Mucosa of stomach (tissue), 1 donor: ENCODE results near the gene ITLN1.

Experiments
- H3K27me3 ChIP-seq: one replicate; pipeline ENCODE4 v1.7.0; 2013; ENCODE audit warnings: mild to moderate bottlenecking, low read length; ENCODE audit not compliant: control insufficient read depth, insufficient read depth
- H3K36me3 ChIP-seq: one replicate; pipeline ENCODE4 v1.7.0; 2013; ENCODE audit warnings: low read length; ENCODE audit not compliant: control insufficient read depth, insufficient read depth
- H3K4me1 ChIP-seq: one replicate; pipeline ENCODE4 v1.7.0; 2013; ENCODE audit warnings: mild to moderate bottlenecking, low read length; ENCODE audit not compliant: control insufficient read depth, insufficient read depth
- H3K4me3 ChIP-seq: one replicate; pipeline ENCODE4 v1.7.0; 2013; ENCODE audit warnings: low read length
- H3K9ac ChIP-seq: one replicate; pipeline ENCODE4 v1.7.0; 2013; ENCODE audit warnings: mild to moderate bottlenecking, low read length, moderate library complexity
- H3K9me3 ChIP-seq: one replicate; pipeline ENCODE4 v1.7.0; 2013; ENCODE audit warnings: mild to moderate bottlenecking, low read length, moderate library complexity; ENCODE audit not compliant: control insufficient read depth
- donor health status: Pancreatic carcinoma.

Gene ITLN1

DNA sequence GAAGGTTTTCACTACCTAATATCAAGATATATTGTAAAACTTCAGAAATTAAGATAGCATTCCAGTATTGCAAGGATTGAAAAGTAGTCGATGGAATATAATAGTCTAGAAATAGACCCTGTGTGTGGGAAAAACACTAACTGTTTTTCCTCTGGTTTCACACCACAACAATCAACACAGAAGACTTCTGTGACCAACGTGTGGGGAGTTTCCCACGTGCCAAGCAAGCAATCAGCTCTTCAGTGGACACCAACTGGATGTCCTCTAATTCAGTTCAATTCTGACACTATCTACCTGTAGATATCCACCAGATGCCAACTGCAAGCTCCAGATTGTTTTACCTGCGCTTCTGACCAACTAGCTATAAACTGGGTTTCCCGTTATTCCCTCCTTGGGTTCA is 34.4 kb downstream of the ITLN1 start:
- Histone ChIP-seq H3K9me3 (no peaks in the 10 kb centered on the region), H3K4me1 (no peaks in the 10 kb centered on the region)

DNA sequence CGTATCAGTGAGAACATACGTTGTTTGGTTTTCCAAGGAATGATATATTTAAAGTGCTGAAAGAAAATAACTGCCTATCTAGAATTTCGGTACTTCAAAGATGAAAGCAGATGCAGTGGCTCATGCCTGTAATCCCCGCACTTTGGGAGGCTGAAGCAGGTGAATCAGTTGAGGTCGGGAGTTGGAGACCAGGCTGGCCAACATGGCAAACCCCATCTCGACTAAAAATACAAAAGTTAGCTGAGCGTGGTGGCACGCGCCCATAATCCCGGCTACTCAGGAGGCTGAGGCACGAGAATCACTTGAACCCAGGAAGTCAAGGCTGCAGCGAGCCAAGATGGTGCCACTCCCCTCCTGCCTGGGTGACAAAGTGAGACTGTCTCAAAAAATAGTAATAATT is 38.7 kb downstream of the ITLN1 start:
- H3K36me3 ChIP-seq, result no peaks in the 10 kb centered on the region
- no peaks in the 10 kb centered on the region for H3K4me1 ChIP-seq
- no peak overlapping the region for H3K4me3 ChIP-seq
- H3K9ac ChIP-seq, result no peak overlapping the region
- H3K27me3 ChIP-seq, result no peaks in the 10 kb centered on the region
- H3K9me3 ChIP-seq, result no peaks in the 10 kb centered on the region

More for the DNA sequence above, 34.4 kb downstream of the ITLN1 start:
- Histone ChIP-seq H3K4me3 (no peak overlapping the region), H3K36me3 (no peaks in the 10 kb centered on the region), H3K27me3 (no peaks in the 10 kb centered on the region), H3K9ac (no peak overlapping the region)

DNA sequence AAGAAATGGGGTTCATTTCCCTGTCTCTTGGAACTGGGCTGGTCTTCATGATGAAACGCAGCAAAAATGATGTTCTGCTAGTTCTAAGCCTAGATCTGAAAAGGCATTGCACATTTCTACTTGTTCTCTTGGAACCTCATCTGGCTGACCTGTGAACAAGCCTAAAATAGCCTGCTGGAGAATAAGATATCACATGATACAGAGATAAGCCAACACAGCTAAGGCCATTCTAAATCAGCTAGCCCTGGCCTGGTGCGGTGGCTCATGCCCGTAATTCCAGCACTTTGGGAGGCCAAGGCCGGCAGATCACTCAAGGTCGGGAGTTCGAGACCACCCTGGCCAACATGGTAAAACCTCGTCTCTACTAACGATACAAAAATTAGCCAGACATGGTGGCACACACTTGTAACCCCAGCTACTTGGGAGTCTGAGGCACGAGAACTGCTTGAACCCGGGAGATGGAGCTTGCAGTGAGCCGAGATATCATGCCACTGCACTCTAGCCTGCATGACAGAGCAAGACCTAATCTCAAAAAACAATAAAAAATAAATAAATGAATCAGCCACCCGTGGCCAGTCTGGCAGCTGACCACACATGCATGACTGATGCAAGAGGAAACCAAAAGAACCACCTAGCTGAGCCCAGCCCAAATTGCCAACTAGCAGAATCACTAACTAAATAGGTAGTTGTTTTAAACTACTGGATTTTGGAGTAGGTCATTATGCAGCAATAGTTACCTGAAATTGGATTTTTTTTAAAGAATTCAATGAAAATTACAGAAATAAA is 40.3 kb downstream of the ITLN1 start:
- Histone ChIP-seq H3K4me1 (no peaks in the 10 kb centered on the region), H3K9ac (no peak overlapping the region), H3K27me3 (no peaks in the 10 kb centered on the region), H3K4me3 (no peak overlapping the region), H3K36me3 (no peaks in the 10 kb centered on the region), H3K9me3 (no peaks in the 10 kb centered on the region)

DNA sequence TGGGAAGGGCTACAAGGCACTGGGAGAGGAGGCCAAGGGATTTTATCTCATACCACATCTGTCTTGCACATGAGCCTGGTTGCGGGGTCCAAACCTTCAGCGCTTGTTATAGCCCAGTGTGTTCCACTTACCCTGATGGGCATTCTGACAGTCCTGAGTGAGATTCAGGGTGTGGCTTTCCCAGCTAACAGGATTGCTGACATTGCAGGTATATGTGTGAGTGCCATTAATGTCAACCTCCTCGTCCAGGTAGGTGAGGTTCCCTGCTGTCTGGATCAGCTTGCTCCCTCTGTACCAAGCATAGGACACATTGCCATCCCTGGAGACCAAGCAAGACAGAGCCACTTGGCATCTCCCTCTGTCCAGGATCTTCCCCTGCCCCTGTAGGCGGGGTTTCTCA is 43.9 kb downstream of the ITLN1 start:
- H3K4me1 ChIP-seq, result no peaks in the 10 kb centered on the region
- no peaks in the 10 kb centered on the region for H3K27me3 ChIP-seq
- H3K9me3 ChIP-seq, result no peaks in the 10 kb centered on the region
- H3K36me3 ChIP-seq, result no peaks in the 10 kb centered on the region
- no peak overlapping the region for H3K4me3 ChIP-seq
- H3K9ac ChIP-seq, result no peak overlapping the region

DNA sequence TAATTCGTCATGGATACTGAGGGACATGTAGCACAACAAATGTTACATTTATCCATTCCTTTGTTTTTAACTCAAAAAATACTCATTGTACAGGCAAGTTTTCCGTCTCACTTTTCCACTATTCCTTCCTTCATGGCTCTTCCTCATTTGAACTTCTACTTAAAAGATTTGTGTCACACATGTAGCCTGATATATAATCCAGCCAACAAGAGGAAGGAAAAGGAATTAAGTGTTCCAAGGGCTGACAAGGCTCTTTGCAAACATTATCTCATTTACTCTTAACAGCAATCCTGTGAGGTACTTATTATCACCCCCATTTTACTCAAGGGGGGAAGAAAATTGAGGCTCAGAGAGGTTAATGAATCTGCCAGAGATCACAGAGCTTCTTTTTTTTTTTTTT is 45.2 kb downstream of the ITLN1 start:
- Histone ChIP-seq H3K9me3 (no peaks in the 10 kb centered on the region), H3K4me3 (no peak overlapping the region), H3K36me3 (no peaks in the 10 kb centered on the region), H3K9ac (no peak overlapping the region), H3K27me3 (no peaks in the 10 kb centered on the region), H3K4me1 (no peaks in the 10 kb centered on the region)

DNA sequence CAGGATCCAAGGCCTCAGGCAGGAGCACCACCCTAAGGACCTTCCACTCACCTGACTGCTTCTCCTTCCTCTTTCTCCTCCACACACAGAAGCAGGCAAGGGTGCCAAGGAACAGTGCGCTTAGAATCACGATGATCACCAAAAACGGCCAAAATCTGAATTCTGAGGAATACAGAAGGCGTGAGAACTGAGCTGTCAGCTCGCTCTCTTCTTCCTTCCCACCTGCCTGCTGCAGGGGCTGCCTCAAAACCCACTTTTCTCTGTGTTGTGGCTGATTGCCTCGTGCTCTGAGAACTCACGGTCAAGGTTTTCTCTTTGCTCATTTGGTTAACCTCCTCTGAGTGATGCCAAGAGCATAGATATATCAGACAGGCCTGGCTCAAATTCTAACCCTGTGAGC is 46.1 kb downstream of the ITLN1 start:
- Histone ChIP-seq H3K9ac (no peak overlapping the region), H3K4me3 (no peak overlapping the region), H3K4me1 (no peaks in the 10 kb centered on the region), H3K9me3 (no peaks in the 10 kb centered on the region), H3K36me3 (no peaks in the 10 kb centered on the region), H3K27me3 (no peaks in the 10 kb centered on the region)

DNA sequence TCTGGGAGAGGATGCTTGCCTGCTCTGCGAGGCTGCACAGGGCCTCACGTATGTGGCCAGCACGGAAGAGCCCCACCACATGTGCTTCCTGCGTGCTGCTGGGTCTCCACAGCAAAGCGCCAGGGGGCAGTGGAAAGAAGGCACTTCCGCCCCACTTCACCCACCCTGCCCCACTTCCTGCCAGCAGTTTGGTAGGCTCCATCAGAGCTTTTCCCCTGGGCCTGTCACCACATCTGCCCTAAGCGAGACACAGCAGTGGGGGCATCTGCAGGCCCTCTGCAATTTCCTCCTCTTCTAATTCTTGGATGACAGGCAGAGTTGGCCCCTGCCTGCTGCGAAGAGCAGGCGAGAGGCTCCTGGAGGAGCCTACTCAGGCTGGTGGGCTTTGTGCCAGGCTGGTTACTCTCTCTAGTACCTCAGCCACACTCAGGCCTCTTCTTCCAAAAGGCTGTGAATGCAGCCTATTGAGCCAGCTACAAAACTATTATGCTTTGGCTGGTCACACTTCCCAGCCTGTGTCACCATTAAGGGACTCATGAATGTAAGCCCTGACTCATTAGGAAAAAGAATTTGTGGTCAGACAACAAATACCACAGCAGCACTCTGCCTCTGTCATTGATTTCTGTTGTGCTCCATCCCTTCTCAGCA is 47.3 kb downstream of the ITLN1 start:
- H3K27me3 ChIP-seq, result no peaks in the 10 kb centered on the region
- H3K9ac ChIP-seq, result no peak overlapping the region
- H3K4me1 ChIP-seq, result no peaks in the 10 kb centered on the region
- no peak overlapping the region for H3K4me3 ChIP-seq
- no peaks in the 10 kb centered on the region for H3K9me3 ChIP-seq
- no peaks in the 10 kb centered on the region for H3K36me3 ChIP-seq

DNA sequence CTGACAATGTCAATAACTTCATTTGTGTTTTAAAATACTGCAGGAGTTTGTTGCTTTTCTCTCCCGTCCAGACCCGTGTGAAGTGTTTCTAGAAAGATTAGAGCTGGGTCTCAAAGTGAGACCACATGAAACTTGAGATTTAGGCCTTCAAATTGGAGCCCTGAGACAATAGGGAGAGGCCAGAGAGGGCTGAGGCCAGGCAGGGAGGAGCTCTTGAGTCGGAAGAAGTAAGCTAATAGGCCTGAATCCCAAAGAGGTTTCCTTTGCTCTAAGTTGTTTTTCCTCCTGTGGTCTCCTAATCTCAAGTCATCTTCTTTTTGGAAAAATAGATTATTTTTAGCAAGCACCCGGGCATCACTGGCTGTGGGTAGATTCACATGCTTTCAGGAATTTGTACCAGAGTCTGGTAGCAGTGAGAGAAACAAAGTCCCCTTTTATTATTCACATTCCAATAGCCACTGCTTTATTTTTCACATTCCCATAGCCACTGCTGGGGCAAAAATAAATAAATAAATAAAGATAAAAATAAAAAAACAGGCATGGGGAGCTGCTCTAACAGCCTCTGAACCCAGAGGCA is 47.9 kb downstream of the ITLN1 start:
- Histone ChIP-seq H3K9me3 (no peaks in the 10 kb centered on the region), H3K36me3 (no peaks in the 10 kb centered on the region), H3K27me3 (no peaks in the 10 kb centered on the region), H3K4me1 (no peaks in the 10 kb centered on the region), H3K4me3 (no peak overlapping the region), H3K9ac (no peak overlapping the region)

DNA sequence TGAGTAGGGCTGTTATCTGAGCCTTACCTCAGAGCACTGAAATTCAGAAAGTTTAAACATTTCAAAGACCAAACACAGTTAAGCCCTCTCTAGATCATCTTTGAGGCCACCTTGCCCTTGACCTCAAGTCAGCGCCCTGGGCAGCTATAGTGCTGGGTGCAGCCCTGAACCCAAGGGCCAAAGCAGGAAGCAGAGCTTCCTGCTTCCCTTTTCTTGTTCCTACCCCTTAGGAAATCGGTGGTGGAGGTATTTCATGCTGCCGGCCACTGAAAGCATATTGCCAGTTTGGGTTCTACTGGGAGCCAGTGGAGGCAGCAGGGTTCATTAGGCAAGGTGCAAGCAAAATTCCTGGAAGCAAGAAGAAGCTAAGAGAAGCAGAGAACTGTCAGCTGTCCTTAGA is 48.4 kb downstream of the ITLN1 start:
- H3K27me3 ChIP-seq, result no peaks in the 10 kb centered on the region
- H3K9ac ChIP-seq, result no peak overlapping the region
- H3K36me3 ChIP-seq, result no peaks in the 10 kb centered on the region
- H3K4me1 ChIP-seq, result no peaks in the 10 kb centered on the region
- H3K9me3 ChIP-seq, result no peaks in the 10 kb centered on the region
- H3K4me3 ChIP-seq, result no peak overlapping the region

DNA sequence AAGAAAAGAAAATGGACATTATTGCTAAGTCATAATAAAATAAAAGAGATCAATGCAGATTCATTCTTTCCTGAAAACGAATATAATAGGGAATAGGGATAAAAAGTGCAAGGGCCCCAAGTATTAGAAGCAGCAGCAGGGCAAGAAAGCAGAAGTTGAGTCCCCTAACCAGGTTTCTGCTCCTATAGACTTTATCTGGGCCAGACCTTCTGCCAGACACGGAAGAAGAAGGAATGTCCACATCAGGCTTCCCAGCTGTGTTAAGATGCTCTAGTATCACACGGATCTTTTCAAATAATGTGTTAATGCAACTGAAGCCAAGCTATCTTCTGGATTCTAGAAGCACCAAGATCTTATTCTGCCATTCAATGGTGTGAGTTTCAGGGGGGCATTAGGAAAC is 49.2 kb downstream of the ITLN1 start:
- H3K4me1 ChIP-seq, result no peaks in the 10 kb centered on the region
- H3K9me3 ChIP-seq, result no peaks in the 10 kb centered on the region
- no peaks in the 10 kb centered on the region for H3K27me3 ChIP-seq
- H3K9ac ChIP-seq, result no peak overlapping the region
- H3K36me3 ChIP-seq, result no peaks in the 10 kb centered on the region
- H3K4me3 ChIP-seq, result no peak overlapping the region

DNA sequence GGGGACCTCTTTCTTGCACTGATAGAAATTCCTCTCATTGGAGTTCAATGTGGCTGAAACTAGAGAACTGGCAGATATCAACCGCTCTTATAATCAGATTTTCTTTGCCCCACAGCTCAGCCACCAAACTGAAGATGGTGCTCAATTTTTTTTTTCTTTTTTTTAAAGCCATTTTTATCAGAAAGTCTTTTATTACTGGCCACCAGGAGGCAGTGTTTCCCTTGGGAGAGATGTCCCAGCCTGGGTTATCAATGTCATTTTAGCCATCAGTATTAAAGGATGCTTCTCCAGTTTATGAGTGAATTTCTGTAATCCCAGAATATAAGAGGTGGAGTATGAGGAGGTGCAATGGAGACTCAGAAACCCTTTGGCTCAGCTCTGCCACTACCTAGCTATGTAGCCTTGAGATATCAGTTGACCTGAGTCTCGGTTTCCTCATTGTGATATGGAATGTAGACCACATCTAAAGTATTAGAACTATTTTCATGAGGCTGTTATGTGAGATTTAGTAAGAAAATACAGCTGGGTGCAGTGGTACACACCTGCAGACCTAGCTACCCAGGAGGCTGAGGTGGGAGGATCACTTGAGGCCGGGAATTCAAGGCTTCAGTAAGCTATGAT is 49.9 kb downstream of the ITLN1 start:
- Histone ChIP-seq H3K4me3 (no peak overlapping the region), H3K36me3 (no peaks in the 10 kb centered on the region), H3K4me1 (no peaks in the 10 kb centered on the region)

More for the DNA sequence above, 49.9 kb downstream of the ITLN1 start:
- Histone ChIP-seq H3K27me3 (no peaks in the 10 kb centered on the region), H3K9me3 (no peaks in the 10 kb centered on the region), H3K9ac (no peak overlapping the region)
